GM21786 (cell line): ENCODE data around the gene RNPC3.

ENCODE experiments used
- ATAC-seq: cut with Tn5 transposase; IDR thresholded peaks from one replicate; pipeline ENCODE4 v1.9.1; 2021; ENCODE audit not compliant: unreplicated experiment

The RNPC3 gene

DNA sequence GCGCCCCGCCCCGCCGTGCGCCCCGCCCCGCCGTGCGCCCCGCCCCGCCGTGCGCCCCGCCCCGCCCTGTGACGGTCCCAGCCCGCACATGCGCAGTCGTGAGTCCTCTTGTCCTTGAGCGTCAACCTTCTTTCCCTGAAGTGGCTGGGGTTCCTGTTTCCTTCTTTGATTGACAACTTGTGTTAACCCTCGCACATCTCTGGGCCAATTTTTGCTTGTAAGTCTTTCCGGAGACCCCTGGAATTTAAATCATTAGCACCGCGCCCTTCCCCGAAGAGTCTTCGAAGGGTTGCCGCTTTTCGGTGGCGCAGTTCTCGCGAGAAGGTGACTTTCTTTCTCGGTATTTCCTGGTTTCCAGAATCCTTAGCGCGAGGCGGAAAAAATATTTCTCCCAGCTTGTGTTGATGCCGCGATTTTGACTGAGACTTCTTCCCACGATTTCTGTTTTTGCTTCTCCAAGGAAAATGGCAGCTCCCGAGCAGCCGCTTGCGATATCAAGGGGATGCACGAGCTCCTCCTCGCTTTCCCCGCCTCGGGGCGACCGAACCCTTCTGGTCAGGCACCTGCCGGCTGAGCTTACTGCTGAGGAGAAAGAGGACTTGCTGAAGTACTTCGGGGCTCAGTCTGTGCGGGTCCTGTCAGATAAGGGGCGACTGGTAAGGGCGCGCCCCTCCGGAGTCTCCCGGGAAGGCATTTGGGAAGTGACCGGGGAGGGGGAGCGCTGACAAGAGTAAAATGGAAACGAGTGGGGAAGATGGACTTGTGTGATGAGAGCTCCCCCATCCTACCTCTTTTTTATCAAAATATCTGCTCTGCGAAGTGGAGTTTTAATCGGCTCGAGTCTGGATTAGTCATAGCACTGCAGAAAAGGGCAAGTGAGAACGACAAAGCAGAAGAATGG, at the start of gene RNPC3:
RNPC3 (plus strand) TSS at position 93 of the 901 bp plus-strand sequence; CDS start at position 465, 372 bp downstream.
- ATAC-seq, result peak; percentile 86

DNA sequence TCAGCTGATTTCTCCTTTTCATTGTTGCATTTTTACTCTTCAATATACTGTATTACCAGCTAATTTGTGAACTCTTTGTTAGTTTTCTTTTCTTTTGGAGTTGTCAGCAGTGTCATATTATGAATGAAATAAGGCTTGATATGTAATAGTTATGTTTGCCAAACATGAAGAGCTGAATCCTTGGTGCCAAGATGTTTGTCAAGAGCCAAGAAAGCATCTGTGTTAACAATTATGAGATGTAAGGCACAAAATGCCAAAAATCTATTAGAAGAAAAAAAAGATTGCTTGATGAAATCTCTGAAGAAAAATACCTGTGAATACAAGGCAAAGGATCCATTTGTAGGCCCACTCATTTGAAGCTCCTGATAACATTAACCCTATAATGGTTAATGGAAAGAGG, 48.4 kb upstream of the RNPC3 start:
- no peak for ATAC-seq

DNA sequence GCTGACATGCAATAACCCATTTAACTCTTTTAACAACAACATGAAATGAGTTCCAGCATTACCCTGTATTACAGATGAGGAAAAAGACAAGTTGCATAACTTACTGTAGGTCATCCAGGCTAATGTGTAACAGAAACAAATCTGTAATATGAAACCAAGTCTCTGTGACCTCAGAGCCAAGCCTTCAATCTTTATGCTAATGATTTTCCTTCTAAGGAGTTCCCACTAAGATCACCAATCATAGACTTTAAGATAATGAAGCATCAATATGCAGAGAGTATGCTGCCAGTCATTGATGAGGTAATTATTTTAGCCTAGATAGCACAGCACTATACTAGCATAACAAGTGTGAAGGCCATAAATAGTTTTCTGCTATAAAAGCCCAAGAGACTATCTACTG, 35.6 kb upstream of the RNPC3 start:
- ATAC-seq, result no peak

DNA sequence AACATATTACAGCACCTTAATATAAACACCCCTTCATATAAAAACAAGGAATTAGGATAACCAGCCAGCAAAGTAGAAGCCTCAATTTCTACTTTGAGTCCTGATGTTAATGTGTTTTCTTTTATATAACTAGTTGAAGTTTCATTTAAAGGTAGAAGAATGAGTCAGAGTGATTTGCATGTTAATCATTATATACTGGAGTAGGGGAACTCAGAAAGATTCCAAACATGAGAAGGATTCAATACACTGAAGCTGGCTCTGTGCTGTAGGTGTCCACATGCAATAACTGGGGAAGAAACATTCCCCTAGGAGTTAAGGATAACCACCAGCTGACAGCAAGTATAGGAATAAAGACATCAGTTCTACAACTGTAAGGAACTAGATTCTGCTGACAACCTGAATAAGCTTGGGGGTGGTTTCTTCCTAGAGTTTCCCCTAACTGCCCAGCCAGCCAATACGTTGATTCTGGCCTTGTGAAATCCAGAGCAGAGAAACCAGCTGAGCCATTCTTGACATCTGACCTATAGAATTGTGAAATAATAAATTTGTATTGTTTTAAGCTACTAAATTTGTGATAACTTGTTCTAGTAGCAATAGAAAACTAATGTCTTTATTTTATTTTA, 33.4 kb upstream of the RNPC3 start:
- ATAC-seq, result no peak

- ATAC-seq, result no peak
These were observed 29.4 kb upstream of the RNPC3 start for GRCh38 chr1:103496014-103496635.

- ATAC-seq, result no peak
These were observed 28.1 kb upstream of the RNPC3 start for GRCh38 chr1:103497404-103497803.

- no peak for ATAC-seq
These were observed 16.2 kb upstream of the RNPC3 start for GRCh38 chr1:103509250-103509649.

GRCh38 chr1:103513711-103514110, 11.8 kb upstream of the RNPC3 start:
- ATAC-seq, result no peak

DNA sequence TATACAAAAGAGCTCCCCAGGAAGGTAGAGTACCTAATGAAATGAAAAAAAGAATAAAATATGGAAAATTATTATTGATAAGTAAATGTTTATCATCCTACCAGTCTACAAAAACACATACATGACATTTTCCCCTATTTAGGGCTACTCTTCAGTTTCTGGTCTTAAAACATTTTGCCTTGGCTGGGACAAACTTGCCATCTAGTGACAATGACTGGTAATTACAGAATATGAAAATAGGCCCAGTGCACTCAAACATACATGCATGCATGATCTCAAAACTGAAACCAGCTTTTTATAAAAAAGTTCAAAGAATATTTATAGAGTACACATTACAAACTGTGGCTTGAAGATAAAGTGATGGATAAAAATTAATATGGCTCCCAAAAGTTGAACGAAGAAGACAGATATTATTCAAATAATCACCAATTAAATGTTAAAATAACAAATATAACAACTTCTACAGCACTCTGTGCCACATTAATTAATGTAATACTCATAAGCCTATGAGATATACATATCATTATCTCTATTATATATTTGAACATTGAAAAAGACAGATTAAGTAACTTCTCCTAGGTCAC, 10.5 kb upstream of the RNPC3 start:
- ATAC-seq, result peak; percentile 77

GRCh38 chr1:103516283-103516682, 9.2 kb upstream of the RNPC3 start:
- ATAC-seq, result no peak

- no peak for ATAC-seq
These were observed 8.8 kb upstream of the RNPC3 start for GRCh38 chr1:103516693-103517092.

DNA sequence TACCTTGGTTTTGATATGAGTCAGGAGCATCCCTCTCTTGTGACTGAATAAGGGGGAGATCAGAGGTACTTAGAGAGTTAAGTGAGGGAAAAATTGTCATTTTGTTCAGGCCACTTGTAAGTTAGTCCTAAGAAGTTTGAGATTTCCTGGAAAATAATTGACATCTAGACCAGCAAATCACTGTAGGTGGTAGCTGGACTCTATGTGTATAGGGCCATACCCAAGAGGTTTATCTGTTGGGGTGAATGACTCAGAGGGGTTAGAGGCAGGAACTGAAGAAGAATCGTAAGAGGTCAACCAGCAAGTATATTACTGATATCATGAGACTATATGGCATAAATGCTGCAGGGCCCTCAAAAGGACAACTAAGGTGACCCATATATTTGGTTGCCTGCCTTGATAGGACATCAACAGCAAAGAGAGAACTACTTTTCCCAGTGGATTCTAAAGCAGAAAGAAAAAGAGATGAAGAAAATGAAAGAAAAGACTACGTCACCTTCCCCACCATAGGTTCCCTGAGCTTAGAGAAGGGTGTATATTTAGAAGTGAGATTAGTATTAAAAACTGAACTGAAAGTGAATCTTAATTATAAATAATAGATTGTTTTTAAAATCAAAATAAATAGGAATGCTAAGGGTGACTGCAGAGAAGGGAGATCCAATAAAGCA, 8.0 kb upstream of the RNPC3 start:
- peak; percentile 87 for ATAC-seq

DNA sequence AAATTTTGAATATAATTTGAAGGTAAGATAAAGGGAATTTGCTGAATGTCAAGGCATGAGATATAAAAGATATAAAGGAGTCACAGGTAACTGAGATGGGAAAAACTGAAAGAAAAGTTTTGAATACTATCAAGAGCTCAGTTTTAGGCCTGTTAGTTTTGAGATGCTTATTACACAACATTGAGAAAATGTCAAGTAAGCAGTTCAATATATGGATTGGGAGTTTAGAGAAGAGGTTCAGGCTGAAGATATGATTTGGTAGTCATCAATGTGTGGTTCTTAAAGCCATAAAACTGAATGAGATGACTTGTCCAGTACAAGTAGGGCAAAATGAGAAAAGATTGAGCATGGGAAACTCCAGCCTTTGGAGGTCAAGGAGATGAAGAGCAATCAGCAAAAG, 4.7 kb upstream of the RNPC3 start:
- no peak for ATAC-seq

DNA sequence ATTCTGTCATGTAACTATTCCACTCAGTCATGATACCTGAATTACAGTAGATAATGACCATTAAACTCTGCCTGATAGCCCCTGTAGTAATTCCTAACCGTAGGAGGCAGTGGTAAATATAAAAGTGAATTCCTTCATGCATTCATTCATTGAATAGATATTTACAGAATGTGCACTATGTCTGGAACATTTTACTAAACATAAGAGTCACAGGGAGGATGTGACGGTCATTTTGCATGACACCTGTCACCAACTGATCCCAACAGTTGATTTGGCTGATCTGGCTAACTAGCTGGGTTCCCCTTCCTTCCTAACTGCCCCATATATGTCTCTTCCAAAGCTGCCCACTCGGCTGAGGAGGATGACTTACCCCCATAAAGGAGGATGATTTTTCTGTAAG, 2.2 kb upstream of the RNPC3 start:
- ATAC-seq, result no peak

DNA sequence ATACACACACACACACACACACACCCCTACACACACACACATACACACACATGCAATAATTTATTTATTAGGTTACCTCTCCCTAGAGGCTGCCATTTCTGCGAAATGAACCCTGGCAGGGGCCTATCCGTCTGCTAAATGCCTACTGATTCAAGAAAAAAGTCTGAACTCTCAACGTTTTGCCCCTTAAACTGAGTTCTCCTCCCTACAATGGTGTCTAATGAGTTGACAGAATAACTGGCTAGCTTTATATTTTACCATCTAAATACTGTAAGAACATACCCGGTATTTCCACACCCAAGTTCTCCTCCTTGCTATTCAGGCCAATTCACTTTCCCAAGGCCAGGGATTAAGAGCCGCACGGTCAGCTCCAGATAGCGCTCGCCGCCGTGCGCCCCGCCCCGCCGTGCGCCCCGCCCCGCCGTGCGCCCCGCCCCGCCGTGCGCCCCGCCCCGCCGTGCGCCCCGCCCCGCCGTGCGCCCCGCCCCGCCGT, 339 bp upstream of the RNPC3 start:
- ATAC-seq, result peak; percentile 45

GRCh38 chr1:103527331-103527730, 1.8 kb downstream of the RNPC3 start:
- ATAC-seq, result no peak

DNA sequence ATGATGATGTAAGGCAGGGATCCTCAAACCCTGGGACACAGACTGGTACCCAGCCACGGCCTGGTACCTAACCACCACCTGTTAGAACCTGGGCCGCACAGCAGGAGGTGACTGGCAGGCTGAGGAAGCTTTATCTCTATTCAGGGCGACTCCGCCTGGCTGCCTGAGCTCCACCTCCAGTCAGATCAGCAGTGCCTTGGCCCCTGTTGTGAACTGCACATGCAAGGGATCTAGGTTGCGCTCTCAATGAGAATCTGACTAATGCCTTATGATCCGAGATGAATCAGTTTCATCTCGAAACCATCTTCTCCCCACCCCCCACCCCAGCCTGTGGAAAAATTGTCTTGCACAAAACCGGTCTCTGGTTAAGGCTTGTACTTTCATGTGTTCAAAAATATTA, 4.2 kb downstream of the RNPC3 start:
- ATAC-seq, result no peak

- no peak for ATAC-seq
These were observed 12.7 kb downstream of the RNPC3 start for GRCh38 chr1:103538226-103538625.

GRCh38 chr1:103541431-103541830, 15.9 kb downstream of the RNPC3 start:
- no peak for ATAC-seq

- ATAC-seq, result no peak
These were observed 21.0 kb downstream of the RNPC3 start for GRCh38 chr1:103546496-103546895.

DNA sequence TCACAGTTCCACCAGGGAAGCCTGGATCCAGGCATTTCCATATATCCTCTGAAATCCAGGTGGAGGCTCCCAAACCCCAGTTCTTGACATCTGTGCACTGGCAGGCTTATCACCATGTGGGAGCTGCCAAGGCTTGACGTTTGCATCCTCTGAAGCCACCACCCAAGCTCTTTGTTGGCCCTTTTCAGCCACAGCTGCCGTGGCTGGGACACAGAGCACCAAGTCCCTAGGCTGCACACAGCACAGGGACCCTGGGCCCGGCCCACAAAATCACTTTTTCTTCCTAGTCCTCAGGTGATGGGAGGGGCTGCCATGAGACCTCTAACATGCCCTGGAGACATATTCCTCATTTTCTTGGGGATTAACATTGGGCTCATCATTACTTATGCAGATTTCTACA, 22.3 kb downstream of the RNPC3 start:
- no peak for ATAC-seq
